ENCODE results near the gene NLRP3. TPM values are rescaled to one million over a fixed set of nuclear protein-coding genes. Genes with fewer than 3 reads are reported as not detected.

The NLRP3 gene
- polyA plus RNA-seq, 1 of the 3 experiments (the other 2 are of a cell fraction) = 0.87 TPM

GRCh38 chr1:247400685-247401084, 15.3 kb upstream of the NLRP3 start:
- DNase-seq = no peak
- TF ChIP-seq USF2 (IDR thresholded peaks at IDR 0.05; ENCODE audit: borderline replicate concordance, low read depth, low read length) (no peak), CTCF (IDR thresholded peaks at IDR 0.05) (peak; percentile 7; the same call in 1 of the 2 replicates)
- H3K9me2 ChIP-seq = no peaks in the 10 kb centered on the region
- ChIA-PET POLR2A (no interaction called here), CTCF (interaction anchor here (0.7 kb wide), 1 partner anchor 28 kb away, joined by 3 read pairs; no protein-coding TSS in a partner anchor)
- no peak overlapping the region for H3K4me3 ChIP-seq (ENCODE audit: low read depth in 2 of 2, low read length in 1 of 2)
- H2AFZ ChIP-seq (ENCODE audit: low read depth) = no peak overlapping the region
- H3K27me3 ChIP-seq (ENCODE audit: insufficient read depth) = no peaks in the 10 kb centered on the region
- H3K36me3 ChIP-seq (replicated peaks in 1 of 2; ENCODE audit: control insufficient read depth in 1 of 2, insufficient read depth in 2 of 2, low read length in 1 of 2) = no peaks in the 10 kb centered on the region
- no peak overlapping the region for H3K9ac ChIP-seq
- no peaks in the 10 kb centered on the region for H3K9me3 ChIP-seq
- H3K27ac ChIP-seq (ENCODE audit: low read depth in 2 of 2, low read length in 1 of 2) = no peak overlapping the region
- WGBS (ENCODE audit: low lambda C conversion rate) = 3% methylated on average over 3 of the region's 3 CpGs
- H3K79me2 ChIP-seq (ENCODE audit: insufficient read depth) = no peaks in the 10 kb centered on the region
- H3K4me1 ChIP-seq (ENCODE audit: control insufficient read depth in 1 of 2, insufficient read depth in 2 of 2, low read depth in 1 of 2, low read length in 1 of 2) = no peaks in the 10 kb centered on the region
- no peaks in the 10 kb centered on the region for H3F3A ChIP-seq (replicated peaks; ENCODE audit: insufficient read depth)
- no peaks in the 10 kb centered on the region for H4K20me1 ChIP-seq (ENCODE audit: insufficient read depth)
- no peak overlapping the region for H3K4me2 ChIP-seq

GRCh38 chr1:247401310-247402119, 14.5 kb upstream of the NLRP3 start:
- Histone ChIP-seq H3K79me2 (ENCODE audit: insufficient read depth) (no peaks in the 10 kb centered on the region), H2AFZ (ENCODE audit: low read depth) (no peak overlapping the region), H3K36me3 (replicated peaks in 1 of 2; ENCODE audit: control insufficient read depth in 1 of 2, insufficient read depth in 2 of 2, low read length in 1 of 2) (no peaks in the 10 kb centered on the region), H3K9me3 (no peaks in the 10 kb centered on the region), H3K4me3 (ENCODE audit: low read depth in 2 of 2, low read length in 1 of 2) (no peak overlapping the region), H3K9me2 (no peaks in the 10 kb centered on the region), H3K4me2 (no peak overlapping the region), H3K9ac (no peak overlapping the region), H3K4me1 (ENCODE audit: control insufficient read depth in 1 of 2, insufficient read depth in 2 of 2, low read depth in 1 of 2, low read length in 1 of 2) (no peaks in the 10 kb centered on the region), H3K27ac (ENCODE audit: low read depth in 2 of 2, low read length in 1 of 2) (no peak overlapping the region), H3F3A (replicated peaks; ENCODE audit: insufficient read depth) (peaks cover 4% of the 10 kb centered on the region), H3K27me3 (ENCODE audit: insufficient read depth) (no peaks in the 10 kb centered on the region), H4K20me1 (ENCODE audit: insufficient read depth) (no peaks in the 10 kb centered on the region)
- ChIA-PET CTCF (interaction anchor here (1.9 to 2.1 kb wide), 2 partner anchors 12 to 29 kb away, joined by 5 to 13 read pairs; no protein-coding TSS in a partner anchor), POLR2A (no interaction called here)
- whole genome bisulfite sequencing (ENCODE audit: low lambda C conversion rate) = 46% methylated on average over 10 of the region's 10 CpGs
- no peak for DNase-seq
- no peak for TF ChIP-seq RXRA (IDR thresholded peaks at IDR 0.05; ENCODE audit: borderline replicate concordance, low read depth)
- no peak for TF ChIP-seq SIN3A (IDR thresholded peaks at IDR 0.05; ENCODE audit: borderline replicate concordance, low read depth, low read length)
- no peak for TF ChIP-seq SMC3 (IDR thresholded peaks at IDR 0.05; ENCODE audit: low read depth, low read length)

GRCh38 chr1:247402120-247402675, 13.8 kb upstream of the NLRP3 start:
- POLR2A ChIA-PET = no interaction called here
- no peak for TF ChIP-seq USF1 (IDR thresholded peaks at IDR 0.05; ENCODE audit: borderline replicate concordance, low read depth)
- no peak for TF ChIP-seq REST (IDR thresholded peaks at IDR 0.05; ENCODE audit: low read depth, low read length)
- no peak for TF ChIP-seq SIN3A (IDR thresholded peaks at IDR 0.05; ENCODE audit: borderline replicate concordance, low read depth, low read length)
- TF ChIP-seq ELF1 (IDR thresholded peaks at IDR 0.05) = no peak
- TF ChIP-seq NFIC (IDR thresholded peaks at IDR 0.05; ENCODE audit: borderline replicate concordance) = no peak
- TF ChIP-seq FOXM1 (IDR thresholded peaks at IDR 0.05; ENCODE audit: low read depth) = no peak

More at GRCh38 chr1:247402120-247402675, 13.8 kb upstream of the NLRP3 start:
- no peaks in the 10 kb centered on the region for H3K27me3 ChIP-seq (ENCODE audit: insufficient read depth)
- DNase-seq = no peak
- H3K9me2 ChIP-seq = no peaks in the 10 kb centered on the region
- H3K4me1 ChIP-seq (ENCODE audit: control insufficient read depth in 1 of 2, insufficient read depth in 2 of 2, low read depth in 1 of 2, low read length in 1 of 2) = no peaks in the 10 kb centered on the region
- CTCF ChIA-PET = interaction anchor here (0.6 to 2.1 kb wide), 3 partner anchors 12 to 575 kb away, joined by 3 to 13 read pairs (median 5); no protein-coding TSS in a partner anchor
- no peaks in the 10 kb centered on the region for H3K9me3 ChIP-seq
- H2AFZ ChIP-seq (ENCODE audit: low read depth) = no peak overlapping the region
- WGBS (ENCODE audit: low lambda C conversion rate) = 25% methylated on average over 7 of the region's 7 CpGs
- H4K20me1 ChIP-seq (ENCODE audit: insufficient read depth) = no peaks in the 10 kb centered on the region
- no peak overlapping the region for H3K4me2 ChIP-seq
- no peak overlapping the region for H3K27ac ChIP-seq (ENCODE audit: low read depth in 2 of 2, low read length in 1 of 2)
- peaks cover 5% of the 10 kb centered on the region for H3F3A ChIP-seq (replicated peaks; ENCODE audit: insufficient read depth)
- no peaks in the 10 kb centered on the region for H3K36me3 ChIP-seq (replicated peaks in 1 of 2; ENCODE audit: control insufficient read depth in 1 of 2, insufficient read depth in 2 of 2, low read length in 1 of 2)
- H3K4me3 ChIP-seq (ENCODE audit: low read depth in 2 of 2, low read length in 1 of 2) = no peak overlapping the region
- H3K79me2 ChIP-seq (ENCODE audit: insufficient read depth) = no peaks in the 10 kb centered on the region
- no peak overlapping the region for H3K9ac ChIP-seq

All from SK-N-SH (cell line).